Panc1 (cell line): ENCODE data around the gene NUDT9.

Experiments used
- CTCF ChIP-seq: fragments of 450-650 bp; IDR thresholded peaks from 2 replicates; pipeline ENCODE4 v1.5.1; 2017; ENCODE audit warnings: mild to moderate bottlenecking
- REST ChIP-seq, 2 experiments: IDR thresholded peaks; 2 replicates each; pipeline ENCODE4 v1.6.1; 2011 to 2012; ENCODE audit warnings: low read depth in 2 of 2, control low read depth in 1 of 2, low read length in 1 of 2, mild to moderate bottlenecking in 1 of 2, moderate library complexity in 1 of 2; ENCODE audit not compliant: insufficient read depth in 1 of 2

- TF ChIP-seq CTCF (no peak), REST (IDR thresholded peaks at IDR 0.05; ENCODE audit: insufficient read depth in 1 of 2, low read depth in 2 of 2, low read length in 1 of 2) (no peak)
Measured at GRCh38 chr4:87416965-87417364, 5.4 kb upstream of the NUDT9 start.
